Mesenchymal stem cell (in vitro differentiated cells and primary cell): ENCODE measurements around the gene KIF9.

Experiments used
- DNase-seq: peaks from one replicate; pipeline ENCODE4 v3.0.0-alpha.2; 2013
- H2AFZ ChIP-seq: one replicate; pipeline ENCODE4 v1.6.1; 2013; ENCODE audit warnings: low read depth, mild to moderate bottlenecking, control low read depth, inconsistent platforms, low read length, moderate library complexity
- H2AK5ac ChIP-seq: 2 replicates; pipeline ENCODE4 v1.6.1; 2013; ENCODE audit warnings: low read length, moderate library complexity, mild to moderate bottlenecking, inconsistent platforms; ENCODE audit not compliant: severe bottlenecking
- H2BK120ac ChIP-seq: one replicate; pipeline ENCODE4 v1.6.1; 2013; ENCODE audit warnings: low read depth, mild to moderate bottlenecking, inconsistent platforms, low read length, moderate library complexity
- H2BK12ac ChIP-seq, 2 experiments: one replicate each; pipeline ENCODE4 v1.6.1; 2013; ENCODE audit warnings: inconsistent platforms in 2 of 2, low read length in 2 of 2, mild to moderate bottlenecking in 2 of 2, moderate library complexity in 2 of 2, control low read depth in 1 of 2
- H2BK15ac ChIP-seq: one replicate; pipeline ENCODE4 v1.6.1; 2013; ENCODE audit warnings: mild to moderate bottlenecking, low read depth, inconsistent platforms; ENCODE audit not compliant: poor library complexity, severe bottlenecking
- H2BK5ac ChIP-seq: 2 replicates; pipeline ENCODE4 v1.6.1; 2013; ENCODE audit warnings: low read depth, mild to moderate bottlenecking, low read length, control low read depth, inconsistent platforms; ENCODE audit not compliant: poor library complexity, severe bottlenecking
- H3K14ac ChIP-seq, 2 experiments: one replicate each; pipeline ENCODE4 v1.6.1; 2013; ENCODE audit warnings: inconsistent platforms in 2 of 2, low read length in 2 of 2, control low read depth in 1 of 2, mild to moderate bottlenecking in 1 of 2, moderate library complexity in 1 of 2
- H3K18ac ChIP-seq, 2 experiments: one replicate each; pipeline ENCODE4 v1.6.1; 2013; ENCODE audit warnings: inconsistent platforms in 2 of 2, low read length in 2 of 2, control low read depth in 1 of 2, low read depth in 1 of 2, mild to moderate bottlenecking in 1 of 2
- H3K23ac ChIP-seq, 2 experiments: one replicate each; pipeline ENCODE4 v1.6.1; 2013; ENCODE audit warnings: inconsistent platforms in 2 of 2, low read length in 2 of 2, mild to moderate bottlenecking in 2 of 2, moderate library complexity in 2 of 2, control low read depth in 1 of 2
- H3K27ac ChIP-seq: 2 replicates; pipeline ENCODE4 v1.5.1; 2013; ENCODE audit warnings: mild to moderate bottlenecking, moderate library complexity, low read length, control low read depth, inconsistent platforms; ENCODE audit not compliant: poor library complexity, severe bottlenecking
- H3K27me3 ChIP-seq, 2 experiments: 2 replicates each; pipeline versions ENCODE4 v1.6.1 to v1.7.0; 2013; ENCODE audit warnings: low read length in 2 of 2, mild to moderate bottlenecking in 2 of 2, moderate library complexity in 2 of 2, control low read depth in 1 of 2, inconsistent platforms in 1 of 2; ENCODE audit not compliant: control insufficient read depth in 1 of 2, insufficient read depth in 1 of 2
- H3K36me3 ChIP-seq, 2 experiments: 2 replicates each; pipeline versions ENCODE4 v1.6.1 to v1.7.0; 2013; ENCODE audit warnings: low read length in 2 of 2, control low read depth in 1 of 2, inconsistent platforms in 1 of 2, low read depth in 1 of 2, mild to moderate bottlenecking in 1 of 2; ENCODE audit not compliant: insufficient read depth in 2 of 2, control insufficient read depth in 1 of 2
- H3K4ac ChIP-seq, 2 experiments: one replicate each; pipeline ENCODE4 v1.6.1; 2013; ENCODE audit warnings: inconsistent platforms in 2 of 2, low read length in 2 of 2, mild to moderate bottlenecking in 2 of 2, moderate library complexity in 2 of 2, control low read depth in 1 of 2, low read depth in 1 of 2
- H3K4me1 ChIP-seq: 2 replicates; pipeline ENCODE4 v1.6.1; 2013; ENCODE audit warnings: low read depth, low read length, control low read depth; ENCODE audit not compliant: control insufficient read depth, insufficient read depth
- H3K4me2 ChIP-seq: 2 replicates; pipeline ENCODE4 v1.6.1; 2013; ENCODE audit warnings: low read length, mild to moderate bottlenecking, inconsistent platforms; ENCODE audit not compliant: poor library complexity, severe bottlenecking
- H3K4me3 ChIP-seq, 2 experiments: 2 replicates each; pipeline versions ENCODE4 v1.5.1 to v1.7.0; 2013; ENCODE audit warnings: low read length in 2 of 2, mild to moderate bottlenecking in 2 of 2, control low read depth in 1 of 2, low read depth in 1 of 2; ENCODE audit not compliant: insufficient read depth in 1 of 2
- H3K79me1 ChIP-seq: replicated peaks from 2 replicates; pipeline ENCODE4 v1.6.1; 2013; ENCODE audit warnings: mild to moderate bottlenecking, control low read depth, low read length, inconsistent platforms; ENCODE audit not compliant: poor library complexity, severe bottlenecking
- H3K9ac ChIP-seq: 2 replicates; pipeline ENCODE4 v1.7.0; 2013; ENCODE audit warnings: mild to moderate bottlenecking, low read length, moderate library complexity
- H3K9me3 ChIP-seq: 2 replicates; pipeline ENCODE4 v1.7.0; 2013; ENCODE audit warnings: mild to moderate bottlenecking, low read length; ENCODE audit not compliant: control insufficient read depth
- H4K8ac ChIP-seq: one replicate; pipeline ENCODE4 v1.6.1; 2013; ENCODE audit warnings: inconsistent platforms, mild to moderate bottlenecking, low read length, moderate library complexity
- H4K91ac ChIP-seq: one replicate; pipeline ENCODE4 v1.6.1; 2013; ENCODE audit warnings: mild to moderate bottlenecking, low read length, inconsistent platforms
- WGBS: methylation state at CpG from one replicate; pipeline ENCODE4 v1.1.7; 2013; ENCODE audit warnings: mixed read lengths; 5-methylcytosine and 5-hydroxymethylcytosine counted together

KIF9 gene

DNA sequence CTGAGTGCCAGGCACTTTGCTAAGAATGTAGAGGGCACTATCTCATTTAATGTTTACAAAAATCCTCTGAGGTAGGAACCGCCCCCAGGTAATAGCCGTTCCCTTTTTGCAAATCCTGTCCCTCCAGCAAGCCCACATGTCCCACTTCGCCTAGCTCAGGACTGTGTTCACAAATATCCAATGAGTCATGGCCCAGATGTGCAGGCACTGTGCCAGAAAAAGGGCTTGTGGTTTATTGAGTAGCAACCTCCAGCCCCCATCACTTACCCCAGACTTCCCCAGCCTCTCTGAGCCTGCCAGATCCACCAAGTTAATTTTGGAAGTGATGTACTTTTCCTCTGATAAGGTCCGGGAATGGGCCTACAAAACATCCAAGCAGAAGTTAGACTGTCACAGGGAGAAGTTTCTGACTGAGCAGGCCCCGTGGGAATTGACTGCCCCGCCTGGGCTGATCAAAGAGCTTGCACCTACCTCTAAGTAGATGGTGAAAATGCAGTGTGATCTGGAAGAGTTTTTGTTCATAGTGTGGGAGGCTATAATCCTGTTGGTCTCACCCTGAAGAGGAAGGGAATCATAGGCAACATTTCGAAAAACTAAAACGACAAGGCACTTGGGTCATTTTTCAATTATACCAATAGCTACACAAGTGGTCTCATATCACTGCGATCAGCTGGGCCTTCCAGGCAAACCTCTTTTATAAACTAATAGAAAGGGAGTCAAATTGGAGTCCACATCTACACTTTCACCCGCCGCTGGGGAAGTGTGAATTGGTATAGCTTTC is 15.7 kb downstream of the KIF9 start:
- no peak overlapping the region for H2BK120ac ChIP-seq
- WGBS = 37% methylated on average over 6 of the region's 11 CpGs
- H3K36me3 ChIP-seq = no peaks in the 10 kb centered on the region
- no peak overlapping the region for H3K23ac ChIP-seq
- H2BK12ac ChIP-seq = no peak overlapping the region
- H3K4me3 ChIP-seq = no peak overlapping the region
- no peak overlapping the region for H3K4me2 ChIP-seq
- peak; percentile 95 for DNase-seq
- H3K4ac ChIP-seq = no peak overlapping the region
- H2AFZ ChIP-seq = no peak overlapping the region
- no peaks in the 10 kb centered on the region for H3K79me1 ChIP-seq
- H2BK5ac ChIP-seq = no peak overlapping the region
- H2AK5ac ChIP-seq = peak overlapping the region; percentile 58
- peak overlapping the region; percentile 64 for H3K27ac ChIP-seq
- no peak overlapping the region for H2BK15ac ChIP-seq
- no peak overlapping the region for H3K14ac ChIP-seq
- no peak overlapping the region for H4K91ac ChIP-seq
- H3K9me3 ChIP-seq = no peaks in the 10 kb centered on the region
- peaks cover 13% of the 10 kb centered on the region for H3K4me1 ChIP-seq
- H3K27me3 ChIP-seq = no peaks in the 10 kb centered on the region
- peak overlapping the region; percentile 17 for H3K9ac ChIP-seq
- H4K8ac ChIP-seq = no peak overlapping the region
- H3K18ac ChIP-seq = no peak overlapping the region

DNA sequence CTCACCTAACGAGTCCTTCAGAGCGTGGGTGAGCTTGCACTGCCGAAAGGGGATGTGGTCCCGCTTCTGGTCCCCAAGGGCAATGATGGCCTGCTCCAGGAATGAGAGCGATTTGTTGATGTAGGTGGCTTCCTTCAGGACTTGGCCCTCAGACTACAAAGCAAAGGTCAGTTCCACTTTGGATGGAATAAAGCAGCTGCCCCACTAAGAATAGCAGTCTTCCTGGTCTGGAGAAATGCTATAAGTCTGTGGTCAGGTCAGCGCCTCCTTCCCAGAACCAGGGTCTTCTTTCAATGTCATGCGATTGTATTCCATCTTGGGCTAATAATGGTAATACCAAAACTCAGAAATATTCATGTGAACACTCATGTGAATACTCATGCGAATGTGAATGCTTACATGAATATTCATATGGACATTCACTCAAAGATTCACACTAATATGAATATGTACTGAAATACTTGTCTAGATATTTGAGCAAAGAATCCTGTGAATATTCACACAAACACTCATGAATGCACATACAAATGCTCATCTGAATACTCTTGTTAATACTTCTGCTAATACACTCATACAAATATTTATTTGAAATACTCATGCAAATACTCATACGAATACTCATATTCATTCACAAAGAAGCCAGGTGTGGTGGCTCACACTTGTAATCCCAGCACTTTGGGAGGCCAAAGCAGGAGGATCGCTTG is 16.7 kb downstream of the KIF9 start:
- DNase-seq = no peak

DNA sequence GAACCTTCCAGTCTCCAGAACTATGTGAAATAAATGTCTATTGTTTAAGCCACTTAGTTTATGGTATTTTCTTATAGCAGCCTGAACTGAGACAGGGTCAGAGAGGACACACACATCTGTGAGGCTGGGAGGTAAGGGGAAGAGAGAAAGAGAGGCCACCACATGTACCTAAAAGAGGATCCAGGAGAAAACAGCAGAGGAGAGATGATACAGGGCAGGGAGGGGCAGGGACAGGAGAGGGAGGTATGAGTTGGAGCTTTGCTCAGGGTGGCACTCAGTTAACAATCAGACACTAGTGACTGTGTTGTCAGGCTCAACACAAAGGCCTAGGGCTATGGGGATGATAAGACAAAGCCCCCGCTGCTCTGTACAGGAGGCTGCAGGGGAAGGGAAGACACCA is 17.6 kb downstream of the KIF9 start:
- H3K4ac ChIP-seq = no peak overlapping the region
- H3K27me3 ChIP-seq = no peaks in the 10 kb centered on the region
- H2AFZ ChIP-seq = no peak overlapping the region
- peaks cover 24% of the 10 kb centered on the region for H3K4me1 ChIP-seq
- H2BK15ac ChIP-seq = peak overlapping the region; percentile 13
- no peak overlapping the region for H3K27ac ChIP-seq
- no peak overlapping the region for H4K8ac ChIP-seq
- H4K91ac ChIP-seq = no peak overlapping the region
- peak overlapping the region in 1 of 2 experiments; percentile 21 for H2BK12ac ChIP-seq
- H3K14ac ChIP-seq = no peak overlapping the region
- H3K18ac ChIP-seq = no peak overlapping the region
- H3K36me3 ChIP-seq = no peaks in the 10 kb centered on the region
- no peak overlapping the region for H3K4me3 ChIP-seq
- WGBS = 96% methylated on average over 1 of the region's 1 CpG
- no peak overlapping the region for H2BK5ac ChIP-seq
- H3K23ac ChIP-seq = no peak overlapping the region
- H3K4me2 ChIP-seq = no peak overlapping the region
- no peaks in the 10 kb centered on the region for H3K9me3 ChIP-seq
- H2BK120ac ChIP-seq = no peak overlapping the region
- no peak for DNase-seq
- H3K9ac ChIP-seq = no peak overlapping the region
- peak overlapping the region; percentile 63 for H2AK5ac ChIP-seq
- no peaks in the 10 kb centered on the region for H3K79me1 ChIP-seq

More for the DNA sequence above, 16.7 kb downstream of the KIF9 start:
- Histone ChIP-seq H4K91ac (no peak overlapping the region), H3K14ac (peak overlapping the region in 1 of 2 experiments; percentile 71), H3K36me3 (no peaks in the 10 kb centered on the region), H2AK5ac (peak overlapping the region; percentile 14), H3K4ac (no peak overlapping the region), H4K8ac (no peak overlapping the region), H3K27me3 (no peaks in the 10 kb centered on the region), H3K27ac (no peak overlapping the region), H3K79me1 (no peaks in the 10 kb centered on the region), H2AFZ (no peak overlapping the region), H3K4me1 (peaks cover 19% of the 10 kb centered on the region), H3K18ac (no peak overlapping the region), H3K23ac (peak overlapping the region in 1 of 2 experiments; percentile 47), H2BK120ac (no peak overlapping the region), H3K4me2 (no peak overlapping the region), H3K9me3 (no peaks in the 10 kb centered on the region), H3K4me3 (no peak overlapping the region), H3K9ac (no peak overlapping the region), H2BK12ac (peak overlapping the region in 1 of 2 experiments; percentile 23), H2BK15ac (no peak overlapping the region), H2BK5ac (no peak overlapping the region)
- WGBS = 96% methylated on average over 9 of the region's 10 CpGs

DNA sequence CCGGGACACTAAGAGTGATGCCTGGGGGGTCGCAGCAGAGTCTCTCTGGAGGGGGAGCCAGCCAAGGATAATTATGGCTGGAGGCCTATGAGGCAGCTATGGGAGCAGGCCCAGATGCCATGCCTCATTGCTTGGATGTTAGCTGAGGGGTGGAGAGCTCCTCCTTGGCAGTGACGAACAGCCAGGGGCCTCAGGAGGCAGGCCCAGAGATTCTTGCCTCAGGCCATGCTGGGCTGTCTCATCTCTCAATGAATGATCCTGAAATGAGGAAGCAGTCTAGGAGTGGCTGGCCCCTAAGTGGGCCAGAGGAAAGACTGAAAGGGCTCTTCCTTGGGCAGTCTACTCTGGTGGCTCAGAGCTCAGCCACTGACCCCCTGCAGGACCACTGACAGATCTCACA is 21.3 kb downstream of the KIF9 start:
- peaks cover 0 to 4% of the 10 kb centered on the region in 2 experiments for H3K27me3 ChIP-seq
- no peak overlapping the region for H4K91ac ChIP-seq
- no peak overlapping the region for H2BK15ac ChIP-seq
- no peak overlapping the region for H2AFZ ChIP-seq
- H3K79me1 ChIP-seq = no peaks in the 10 kb centered on the region
- H2AK5ac ChIP-seq = no peak overlapping the region
- H3K36me3 ChIP-seq = no peaks in the 10 kb centered on the region
- no peak overlapping the region for H3K18ac ChIP-seq
- no peak overlapping the region for H3K23ac ChIP-seq
- peaks cover 22% of the 10 kb centered on the region for H3K4me1 ChIP-seq
- no peak overlapping the region for H2BK5ac ChIP-seq
- peak; percentile 15 for DNase-seq
- H2BK120ac ChIP-seq = no peak overlapping the region
- H3K9me3 ChIP-seq = no peaks in the 10 kb centered on the region
- H2BK12ac ChIP-seq = no peak overlapping the region
- H3K9ac ChIP-seq = no peak overlapping the region
- H3K4ac ChIP-seq = no peak overlapping the region
- no peak overlapping the region for H3K14ac ChIP-seq
- no peak overlapping the region for H3K27ac ChIP-seq
- H4K8ac ChIP-seq = no peak overlapping the region
- no peak overlapping the region for H3K4me3 ChIP-seq
- H3K4me2 ChIP-seq = no peak overlapping the region
- WGBS = 92% methylated on average over 3 of the region's 3 CpGs
